Measurements from ENCODE around the gene SENP5.
A peak's percentile ranks its signal among the peaks of the same experiment; 100 is the strongest.
"Not testable (repeated sequence)": the region's sequence is repeated elsewhere in the genome, so short reads cannot be mapped to it uniquely, and the experiment has no call there.

The SENP5 gene, protein sequence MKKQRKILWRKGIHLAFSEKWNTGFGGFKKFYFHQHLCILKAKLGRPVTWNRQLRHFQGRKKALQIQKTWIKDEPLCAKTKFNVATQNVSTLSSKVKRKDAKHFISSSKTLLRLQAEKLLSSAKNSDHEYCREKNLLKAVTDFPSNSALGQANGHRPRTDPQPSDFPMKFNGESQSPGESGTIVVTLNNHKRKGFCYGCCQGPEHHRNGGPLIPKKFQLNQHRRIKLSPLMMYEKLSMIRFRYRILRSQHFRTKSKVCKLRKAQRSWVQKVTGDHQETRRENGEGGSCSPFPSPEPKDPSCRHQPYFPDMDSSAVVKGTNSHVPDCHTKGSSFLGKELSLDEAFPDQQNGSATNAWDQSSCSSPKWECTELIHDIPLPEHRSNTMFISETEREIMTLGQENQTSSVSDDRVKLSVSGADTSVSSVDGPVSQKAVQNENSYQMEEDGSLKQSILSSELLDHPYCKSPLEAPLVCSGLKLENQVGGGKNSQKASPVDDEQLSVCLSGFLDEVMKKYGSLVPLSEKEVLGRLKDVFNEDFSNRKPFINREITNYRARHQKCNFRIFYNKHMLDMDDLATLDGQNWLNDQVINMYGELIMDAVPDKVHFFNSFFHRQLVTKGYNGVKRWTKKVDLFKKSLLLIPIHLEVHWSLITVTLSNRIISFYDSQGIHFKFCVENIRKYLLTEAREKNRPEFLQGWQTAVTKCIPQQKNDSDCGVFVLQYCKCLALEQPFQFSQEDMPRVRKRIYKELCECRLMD

DNA sequence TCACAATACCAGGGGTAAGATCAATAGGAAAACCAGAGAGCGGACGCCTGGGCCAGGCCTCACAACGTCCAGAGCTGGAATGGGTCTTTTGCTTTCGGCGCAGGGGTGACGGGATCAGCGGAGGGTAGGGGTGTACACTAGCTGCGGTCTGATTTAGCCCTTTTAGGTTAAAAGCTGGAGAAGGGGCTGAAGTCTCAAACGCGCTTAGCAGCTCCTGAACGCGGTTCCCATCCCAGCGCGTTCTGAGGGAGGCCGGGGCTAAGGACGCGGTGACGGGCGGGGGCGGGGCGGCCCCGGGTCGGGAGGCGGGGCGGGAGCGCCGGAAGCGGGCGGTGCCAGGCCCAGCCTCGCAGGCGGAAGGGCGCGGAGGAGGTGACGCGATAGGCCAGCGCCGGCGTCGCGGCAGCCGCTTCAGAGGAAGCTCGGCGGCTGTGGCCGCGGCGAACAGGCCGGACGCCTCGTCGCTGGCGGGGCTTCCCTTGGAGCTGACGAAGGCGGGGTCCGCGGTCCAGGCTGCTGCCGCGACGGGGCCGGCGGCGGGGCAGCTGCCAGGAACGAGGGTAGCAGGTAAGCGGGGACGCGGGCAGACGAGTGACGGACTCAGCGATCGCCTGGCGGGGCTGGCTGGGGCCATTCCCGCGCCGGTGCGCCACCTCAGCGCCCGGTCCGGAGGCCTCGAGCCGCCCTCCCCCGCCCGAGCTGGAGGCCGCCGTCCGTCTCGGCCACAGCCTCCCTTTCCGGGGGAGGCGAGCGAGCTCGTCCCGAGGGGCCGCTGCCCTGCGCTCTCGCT lies at the start of gene SENP5:
Gene SENP5 (plus strand): TSS at position 414 of the 790 bp plus-strand sequence. CDS start 17,262 bp downstream, outside the sequence.
- peak; percentile 81 for DNase-seq

DNA sequence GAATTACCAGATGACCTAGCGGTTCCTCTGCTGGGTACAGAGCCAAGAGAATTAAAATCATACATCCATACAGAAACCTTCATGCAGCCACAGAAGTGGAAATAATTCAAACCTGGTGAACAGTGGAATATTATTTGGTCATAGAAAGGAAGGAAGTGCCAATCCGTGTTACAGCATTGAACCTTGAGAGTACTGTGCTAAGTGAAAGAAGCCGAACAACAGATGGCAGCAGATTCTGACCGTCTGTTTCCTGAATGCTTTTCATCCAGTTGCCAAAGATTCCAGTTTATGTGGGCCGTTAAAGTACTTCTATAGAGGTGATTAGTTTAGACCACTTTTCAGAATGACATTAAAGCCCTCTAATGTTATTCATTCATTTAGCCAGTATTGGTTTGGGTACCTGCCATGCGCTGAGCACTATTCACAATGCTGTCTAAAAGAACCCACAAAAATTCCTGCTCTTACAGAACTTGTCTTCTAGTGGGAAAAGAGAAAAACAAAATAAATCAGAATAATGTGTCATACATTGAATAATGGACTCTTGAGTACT lies 45.8 kb upstream of the SENP5 start:
- DNase-seq = no peak

DNA sequence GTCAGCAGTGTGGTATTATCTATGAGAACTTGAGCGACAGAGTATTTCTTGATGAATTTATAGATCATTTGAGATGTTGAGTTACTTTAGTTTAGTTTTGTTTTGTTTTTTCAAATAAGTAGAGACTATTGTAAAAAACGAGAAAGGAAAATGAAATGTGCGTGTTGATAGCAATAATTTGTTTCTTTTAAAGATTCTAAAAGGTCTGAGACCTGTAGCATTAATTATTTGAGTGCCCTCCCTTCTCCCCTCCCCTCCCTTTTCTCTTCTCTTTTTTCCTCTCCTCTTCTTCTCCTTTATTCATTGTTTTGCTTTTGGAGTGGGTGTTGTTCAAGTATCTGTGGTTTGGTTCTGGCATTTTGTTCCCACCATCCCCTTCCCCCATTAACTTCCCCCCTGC lies 38.1 kb upstream of the SENP5 start:
- not testable (repeated sequence) for DNase-seq

DNA sequence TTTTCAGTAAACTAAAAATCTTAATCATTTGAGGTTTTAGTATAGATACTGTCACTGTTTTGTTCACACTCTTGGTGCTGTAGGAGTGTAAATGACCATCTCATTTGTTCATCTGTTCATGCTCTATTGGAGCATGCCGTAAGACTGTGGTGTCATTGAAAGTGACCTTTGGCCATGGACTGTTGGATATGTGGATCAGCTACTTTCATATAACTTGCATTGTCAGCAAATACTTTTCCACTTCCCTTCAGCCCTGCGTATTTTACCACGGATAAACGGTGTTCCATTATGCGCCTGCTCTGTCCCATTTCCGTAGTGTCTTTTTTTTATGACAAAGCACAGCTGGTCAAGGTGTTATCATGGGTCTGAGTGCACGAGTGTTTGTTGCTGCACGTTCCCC lies 32.6 kb upstream of the SENP5 start:
- peak; percentile 93 for DNase-seq

DNA sequence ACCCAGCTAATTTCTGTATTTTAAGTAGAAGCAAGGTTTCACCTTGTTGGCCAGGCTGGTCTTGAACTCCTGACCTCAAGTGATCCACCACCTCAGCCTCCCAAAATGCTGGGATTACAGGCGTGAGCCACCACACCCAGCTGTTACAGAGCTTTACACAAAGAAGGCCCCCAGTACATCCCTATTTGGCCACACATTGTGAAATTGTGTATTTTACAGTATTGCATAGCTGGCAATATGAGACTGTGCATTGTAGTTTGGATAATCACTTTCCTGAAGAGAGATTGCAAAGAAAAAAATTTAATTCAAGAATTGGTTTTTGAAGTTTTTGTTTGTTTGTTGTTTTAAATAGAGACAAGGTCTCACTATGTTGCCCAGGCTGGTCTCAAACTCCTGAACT lies 31.1 kb upstream of the SENP5 start:
- DNase-seq = not testable (repeated sequence)

DNA sequence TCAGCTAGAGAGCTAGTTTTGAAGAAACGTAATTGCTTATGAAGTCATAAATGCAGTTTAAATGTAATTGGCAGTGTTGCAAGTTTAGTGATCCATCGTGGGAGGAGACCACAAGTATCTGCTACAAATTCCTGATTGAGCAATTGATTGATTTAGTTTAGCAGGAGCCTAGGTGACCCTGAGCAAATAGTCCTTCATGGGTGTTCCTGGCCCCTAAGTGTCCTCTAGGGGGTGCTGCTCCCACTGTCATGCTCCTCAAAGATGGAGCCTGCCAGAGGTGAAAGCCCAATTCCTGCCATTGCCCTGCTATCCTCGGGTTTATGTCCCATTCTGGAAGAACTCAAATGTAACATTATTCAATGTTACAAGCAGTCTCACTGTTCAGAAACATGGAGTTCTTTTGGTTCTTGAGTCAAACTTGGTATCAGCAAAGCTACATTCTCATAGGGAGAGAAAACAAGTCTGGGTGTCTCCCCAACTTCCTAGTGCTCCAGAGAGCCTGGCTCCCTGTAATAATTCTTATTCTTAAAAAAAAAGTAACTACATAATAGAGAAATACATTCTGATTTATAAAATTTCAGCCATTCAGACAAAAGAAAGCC lies 29.8 kb upstream of the SENP5 start:
- peak; percentile 23 for DNase-seq

DNA sequence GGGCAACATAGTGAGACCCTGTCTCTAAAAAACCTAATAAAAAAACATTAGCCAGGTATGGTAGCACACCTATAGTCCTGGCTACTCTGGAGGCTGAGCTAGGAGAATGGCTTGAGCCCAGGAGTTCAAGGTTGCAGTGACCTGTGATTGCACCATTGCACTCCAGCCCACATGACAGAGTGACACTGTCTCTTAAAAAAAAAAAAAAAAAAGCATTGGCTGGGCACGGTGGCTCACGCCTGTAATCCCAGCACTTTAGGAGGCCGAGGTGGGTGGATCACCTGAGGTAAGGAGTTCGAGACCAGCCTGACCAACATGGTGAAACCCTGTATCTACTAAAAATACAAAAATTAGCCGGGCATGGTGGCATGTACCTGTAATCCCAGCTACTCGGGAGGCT lies 28.4 kb upstream of the SENP5 start:
- not testable (repeated sequence) for DNase-seq

DNA sequence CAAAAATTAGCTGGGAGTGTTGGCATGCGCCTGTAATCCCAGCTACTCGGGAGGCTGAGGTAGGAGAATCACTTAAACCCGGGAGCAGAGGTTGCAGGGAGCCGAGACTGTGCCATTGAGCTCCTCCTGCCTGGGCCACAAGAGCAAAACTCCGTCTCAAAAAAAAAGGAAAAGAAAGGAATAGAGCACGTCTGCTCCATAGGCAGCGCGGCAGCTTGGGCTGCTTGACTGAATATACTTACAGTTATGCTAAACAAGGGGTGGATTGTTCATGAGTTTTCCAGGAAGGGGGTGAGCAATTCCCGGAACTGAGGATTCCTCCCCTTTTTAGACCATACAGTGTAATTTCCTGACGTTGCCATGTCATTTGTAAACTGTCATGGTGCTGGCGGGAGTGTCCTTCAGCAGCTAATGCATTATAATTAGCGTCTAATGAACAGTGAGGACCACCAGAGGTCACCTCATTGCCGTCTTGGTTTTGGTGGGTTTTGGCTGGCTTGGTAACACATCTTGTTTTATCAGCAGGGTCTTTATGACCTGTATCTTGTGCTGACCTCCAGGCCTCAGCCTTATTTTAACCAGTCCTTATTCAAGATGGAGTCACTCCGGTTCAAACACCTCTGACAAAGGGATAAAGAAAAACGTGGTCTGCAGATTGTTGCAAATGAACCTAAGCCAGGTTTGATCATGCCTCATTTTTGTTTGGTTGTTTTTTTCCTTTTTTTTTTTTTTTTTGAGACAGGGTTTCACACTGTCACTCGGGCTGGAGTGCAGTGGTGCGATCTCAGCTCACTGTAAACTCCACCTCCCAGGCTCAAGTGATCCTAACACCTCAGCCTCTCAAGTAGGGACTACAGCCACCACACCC lies 24.9 kb upstream of the SENP5 start:
- DNase-seq = no peak

DNA sequence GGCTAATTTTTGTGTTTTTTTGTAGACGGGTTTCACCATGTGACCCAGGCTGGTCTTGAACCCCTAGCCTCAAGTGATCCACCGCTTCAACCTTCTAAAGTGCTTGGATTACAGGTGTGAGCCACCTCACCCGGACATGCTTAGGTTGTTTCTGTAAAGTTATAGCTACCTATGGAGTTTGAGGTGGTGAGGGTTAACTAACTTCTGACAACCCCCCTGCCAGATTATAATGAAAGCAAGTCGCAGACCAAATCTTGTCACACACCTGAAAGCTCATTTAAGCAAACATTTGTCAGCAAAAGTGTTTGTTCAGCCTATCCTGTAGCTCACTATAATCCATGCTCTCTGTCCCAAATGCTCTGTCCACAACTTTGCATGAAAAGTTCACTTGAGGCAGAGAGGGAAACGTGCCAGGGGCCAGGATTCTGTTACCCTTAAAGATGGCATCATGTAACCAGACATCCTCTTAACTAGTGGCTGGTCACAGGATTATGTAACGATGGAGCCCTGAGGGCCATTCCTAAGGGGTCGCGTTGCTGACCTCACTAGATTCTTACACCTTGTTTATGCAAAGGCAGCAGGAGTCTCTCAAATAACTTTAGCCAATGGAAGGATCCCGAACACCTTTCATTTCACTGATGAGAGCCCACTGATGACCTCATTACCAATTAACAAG lies 24.1 kb upstream of the SENP5 start:
- no peak for DNase-seq

DNA sequence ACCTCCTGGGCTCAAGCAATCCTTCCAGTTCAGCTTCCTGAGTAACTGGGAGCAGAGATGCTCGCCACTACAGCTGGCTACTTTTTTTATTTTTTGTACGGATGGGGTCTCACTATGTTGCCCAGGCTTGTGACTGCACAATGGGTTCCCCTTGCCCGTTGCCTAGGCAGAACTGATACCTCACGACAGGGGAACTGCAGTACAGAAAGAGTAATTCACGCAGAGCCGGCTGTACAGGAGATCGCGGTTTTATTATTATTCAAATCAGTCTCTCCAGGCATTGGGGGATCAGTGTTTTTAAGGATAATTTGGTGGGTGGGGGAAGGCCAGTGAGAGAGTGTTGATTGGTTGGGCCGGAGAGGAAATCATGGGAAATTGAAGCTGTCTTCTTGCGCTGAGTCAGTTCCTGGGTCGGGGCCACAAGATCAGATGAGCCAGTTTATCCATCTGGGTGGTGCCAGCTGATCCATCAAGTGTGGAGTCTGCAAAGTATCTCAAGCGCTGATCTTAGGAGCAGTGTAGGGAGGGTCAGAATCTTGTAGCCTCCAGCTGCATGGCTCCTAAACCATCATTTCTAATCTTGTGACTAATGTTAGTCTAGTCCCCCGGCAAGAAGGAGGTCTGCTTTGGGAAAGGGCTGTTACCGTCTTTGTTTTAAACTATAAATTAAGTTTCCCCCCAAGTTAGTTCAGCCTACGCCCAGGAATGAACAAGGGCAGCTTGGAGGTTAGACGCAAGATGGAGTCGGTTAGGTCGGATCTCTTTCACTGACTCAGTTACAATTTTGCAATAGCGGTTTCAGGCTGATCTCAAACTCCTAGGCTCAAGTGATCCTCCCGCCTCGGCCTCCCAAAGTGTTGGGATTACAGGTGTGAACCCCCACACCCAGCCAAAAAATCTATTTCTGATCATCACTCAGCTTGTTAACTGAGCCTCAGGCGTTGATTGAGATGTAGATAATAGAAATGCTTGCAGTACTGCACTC lies 23.2 kb upstream of the SENP5 start:
- not testable (repeated sequence) for DNase-seq

DNA sequence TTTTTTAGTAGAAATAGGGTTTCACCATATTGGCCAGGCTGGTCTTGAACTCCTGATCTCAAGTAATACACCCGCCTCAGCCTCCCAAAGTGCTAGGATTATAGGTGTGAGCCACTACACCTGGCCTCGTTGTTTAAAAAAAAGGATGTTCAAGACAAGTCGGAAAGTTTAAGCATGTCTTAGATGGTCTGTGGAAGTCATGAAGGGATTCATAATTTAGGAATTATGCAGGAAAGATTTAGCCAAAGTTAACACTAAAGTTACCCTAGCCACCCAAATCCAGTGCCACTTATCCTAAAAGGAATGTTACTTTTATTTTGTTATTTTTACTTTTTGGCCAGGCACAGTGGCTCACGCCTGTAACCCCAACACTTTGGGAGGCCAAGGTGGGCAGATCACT lies 19.3 kb upstream of the SENP5 start:
- DNase-seq = not testable (repeated sequence)

DNA sequence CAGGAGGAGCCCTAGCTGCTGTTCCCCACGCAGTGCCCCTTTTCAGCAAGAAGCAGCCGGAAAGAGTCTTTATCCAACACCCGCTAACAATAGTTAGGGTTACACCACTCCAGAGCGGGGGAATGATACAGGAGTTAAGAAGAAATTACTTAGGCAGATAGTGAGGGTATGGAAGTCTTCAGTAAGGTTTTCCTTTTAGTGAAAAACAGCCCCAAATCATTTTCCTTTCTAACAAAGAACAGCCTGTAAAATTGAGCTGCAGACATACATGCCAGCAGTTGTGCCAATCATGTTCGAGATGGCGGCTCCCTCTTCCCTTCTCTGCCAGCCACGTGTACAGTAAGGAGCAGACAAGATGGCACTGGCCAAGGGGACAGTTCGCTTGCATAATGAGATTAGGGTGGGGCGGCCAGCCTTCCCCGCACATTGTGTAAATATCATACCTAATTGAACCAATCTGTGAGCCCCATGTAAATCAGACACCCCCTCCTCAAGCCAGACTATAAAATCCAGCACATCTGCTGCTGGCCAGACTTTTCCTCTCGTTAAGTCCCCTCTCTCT lies 18.5 kb upstream of the SENP5 start:
- no peak for DNase-seq

DNA sequence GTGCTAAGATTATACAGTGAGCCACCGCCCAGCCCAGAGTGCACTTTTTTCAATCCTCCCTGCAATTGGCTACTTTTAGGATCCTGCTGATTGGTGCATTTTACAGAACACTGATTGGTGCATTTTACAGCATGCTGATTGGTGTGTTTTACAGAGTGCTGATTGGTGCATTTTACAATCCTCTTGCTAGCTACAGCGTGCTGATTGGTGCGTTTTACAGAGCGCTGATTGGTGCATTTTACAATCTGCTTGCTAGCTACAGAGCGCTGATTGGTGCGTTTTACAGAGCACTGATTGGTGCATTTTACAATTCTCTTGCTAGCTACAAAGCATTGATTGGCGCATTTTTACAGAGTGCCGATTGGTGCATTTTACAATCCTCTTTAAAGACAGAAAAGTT lies 4.7 kb upstream of the SENP5 start:
- not testable (repeated sequence) for DNase-seq

DNA sequence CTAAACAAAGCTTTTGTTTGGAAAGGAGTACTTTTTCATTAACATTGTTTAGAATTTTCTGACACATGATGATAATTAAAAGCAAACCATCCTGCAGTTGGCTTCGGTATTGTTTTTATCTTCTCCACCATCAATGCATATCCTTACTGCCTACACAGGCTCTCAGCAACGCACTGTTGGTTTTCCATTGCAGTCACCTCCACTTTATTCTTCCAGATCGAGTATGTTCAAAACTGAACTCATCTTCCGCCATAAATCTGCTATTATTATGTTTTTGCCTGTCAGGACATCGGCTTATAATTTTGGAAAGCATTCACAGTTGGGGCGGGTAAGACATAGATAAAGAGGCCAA lies 589 bp upstream of the SENP5 start:
- DNase-seq = no peak

DNA sequence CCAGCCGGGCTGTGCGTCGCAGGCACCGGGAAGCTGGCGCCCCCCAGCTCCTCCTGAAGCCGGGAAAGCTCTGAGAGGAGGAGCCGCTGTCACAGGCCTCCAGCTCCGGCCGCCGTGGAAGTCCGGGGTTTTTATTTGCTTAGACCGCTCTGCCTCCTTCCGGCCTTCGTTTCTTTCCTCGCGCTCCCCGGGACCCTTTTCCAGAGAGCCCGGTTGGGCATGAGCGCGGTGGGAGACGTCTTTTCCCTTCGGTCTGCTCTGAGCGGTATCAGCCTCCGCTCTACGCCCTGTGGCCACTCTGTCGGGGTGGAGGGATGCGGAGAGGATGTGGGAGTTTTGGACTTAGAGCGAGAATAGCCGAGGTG lies 559 bp downstream of the SENP5 start:
- DNase-seq = peak; percentile 20

DNA sequence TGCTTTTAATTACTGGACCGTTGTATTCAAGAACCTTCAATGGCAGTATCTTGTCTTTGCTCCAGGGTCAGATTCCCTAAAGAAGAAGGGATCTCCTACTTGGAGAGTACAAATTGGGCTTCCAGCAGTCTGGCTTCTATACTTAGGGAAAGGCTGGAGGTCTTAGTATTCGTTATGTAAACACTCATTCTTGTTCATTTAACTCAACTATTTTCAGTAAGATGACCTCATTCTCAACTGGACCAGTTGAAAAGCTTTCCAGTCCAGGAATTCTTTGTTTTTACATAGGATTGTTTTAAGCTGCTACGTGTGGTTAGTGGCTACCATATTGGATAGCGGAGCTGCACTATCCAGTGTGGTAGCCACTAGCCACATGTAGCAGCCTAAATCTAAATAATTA lies 4.6 kb downstream of the SENP5 start:
- DNase-seq = no peak

DNA sequence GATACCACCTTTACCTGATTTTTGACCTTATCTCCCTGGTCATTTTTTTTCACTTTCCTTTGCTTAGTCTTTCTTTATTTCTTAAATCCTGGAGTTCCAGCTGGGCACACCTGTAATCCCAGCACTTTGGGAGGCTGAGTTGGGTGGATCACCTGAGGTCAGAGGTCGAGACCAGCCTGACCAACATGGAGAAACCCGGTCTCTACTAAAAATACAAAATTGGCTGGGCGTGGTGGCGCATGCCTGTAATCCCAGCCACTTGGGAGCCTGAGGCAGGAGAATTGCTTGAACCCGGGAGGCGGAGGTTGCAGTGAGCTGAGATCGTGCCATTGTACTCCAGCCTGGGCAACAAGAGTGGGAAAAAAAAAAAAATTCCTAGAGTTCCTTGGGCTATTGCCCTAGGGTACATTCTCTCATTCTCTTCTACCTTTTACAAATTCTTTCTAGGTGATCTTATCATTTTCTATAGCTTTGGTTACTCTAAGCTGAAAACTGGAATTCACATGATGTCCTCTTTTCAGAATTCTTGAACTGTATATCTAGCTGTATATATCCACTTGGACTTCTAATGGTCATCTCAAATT lies 6.9 kb downstream of the SENP5 start:
- not testable (repeated sequence) for DNase-seq

DNA sequence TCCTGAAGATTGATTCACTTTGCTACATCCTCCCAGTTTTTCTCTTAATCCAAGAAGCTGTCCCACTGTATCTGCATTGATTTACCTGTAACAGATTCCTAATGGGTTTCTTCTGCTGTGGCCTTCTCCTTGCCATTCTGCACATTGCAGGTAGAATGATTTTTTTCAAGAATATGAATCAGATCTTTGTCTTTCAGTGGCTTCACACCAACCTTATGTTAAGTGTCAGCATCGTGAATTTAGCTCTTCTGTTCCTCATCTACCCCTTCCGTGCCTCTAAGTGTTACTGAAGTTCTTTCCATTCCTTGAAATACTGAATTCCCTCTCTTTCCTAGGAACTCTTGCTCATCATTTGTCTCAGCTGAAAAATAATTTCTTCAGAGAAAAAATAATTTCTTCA lies 7.5 kb downstream of the SENP5 start:
- DNase-seq = no peak

DNA sequence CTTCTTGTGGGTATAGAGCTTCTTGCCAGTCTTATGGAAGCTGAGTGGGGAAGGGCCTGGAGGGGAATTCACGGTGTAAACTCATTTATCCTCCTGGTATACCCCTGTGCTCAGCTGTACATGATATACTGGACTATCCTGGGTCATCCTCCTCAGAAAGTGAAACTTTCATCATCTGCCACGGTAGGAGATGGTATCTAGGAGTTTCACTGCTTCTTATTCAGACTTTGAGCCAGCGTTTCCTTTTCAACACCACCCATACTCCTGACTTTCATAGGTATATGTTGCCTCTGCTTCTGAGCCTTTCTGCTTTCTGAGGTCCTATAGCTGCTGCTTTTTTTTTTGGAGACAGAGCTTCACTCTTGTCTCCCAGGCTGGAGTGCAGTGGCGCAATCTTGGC lies 15.6 kb downstream of the SENP5 start:
- DNase-seq = no peak
